GM13977 (cell line): ENCODE data around the gene AGRN.
"Not testable (repeated sequence)": the region's sequence is repeated elsewhere in the genome, so short reads cannot be mapped to it uniquely, and the experiment has no call there.

Source experiments
- DNase-seq: peaks from one replicate; pipeline ENCODE4 v3.0.0; 2012; ENCODE audit warnings: low spot score
- CTCF ChIP-seq: IDR thresholded peaks from 2 replicates; pipeline ENCODE4 v1.5.1; 2012; ENCODE audit warnings: mild to moderate bottlenecking, control low read depth; ENCODE audit not compliant: insufficient read depth; ENCODE audit errors: extremely low read depth, missing control alignments
- in situ Hi-C: fragments of 300-500 bp; cut with MboI; formaldehyde crosslinking; loops from one replicate; pipeline ENCODE4 v1.12.0; 2022; ENCODE audit warnings: low sequenced_read_pairs, low pct_unique_long_range_greater_than_20kb, mixed read lengths, inconsistent platforms; ENCODE audit not compliant: unreplicated experiment

The AGRN gene

GRCh38 chr1:1092894-1093609 lies 73.1 kb downstream of the AGRN start:
- no peak for TF ChIP-seq CTCF
- DNase-seq, result no peak
- in situ Hi-C loops, result no loop called here

GRCh38 chr1:1093610-1093943 lies 73.7 kb downstream of the AGRN start:
- no peak for DNase-seq
- no peak for TF ChIP-seq CTCF
- in situ Hi-C loops, result no loop called here

- no peak for TF ChIP-seq CTCF
- in situ Hi-C loops, result no loop called here
- no peak for DNase-seq
Measured at GRCh38 chr1:1094981-1095380, 75.1 kb downstream of the AGRN start.

- DNase-seq, in situ Hi-C loops: not testable (repeated sequence)
Measured at GRCh38 chr1:1096136-1096535, 76.2 kb downstream of the AGRN start.

GRCh38 chr1:1098681-1099421 lies 78.9 kb downstream of the AGRN start:
- in situ Hi-C loops, result no loop called here
- no peak for DNase-seq
- TF ChIP-seq CTCF, result no peak

DNA sequence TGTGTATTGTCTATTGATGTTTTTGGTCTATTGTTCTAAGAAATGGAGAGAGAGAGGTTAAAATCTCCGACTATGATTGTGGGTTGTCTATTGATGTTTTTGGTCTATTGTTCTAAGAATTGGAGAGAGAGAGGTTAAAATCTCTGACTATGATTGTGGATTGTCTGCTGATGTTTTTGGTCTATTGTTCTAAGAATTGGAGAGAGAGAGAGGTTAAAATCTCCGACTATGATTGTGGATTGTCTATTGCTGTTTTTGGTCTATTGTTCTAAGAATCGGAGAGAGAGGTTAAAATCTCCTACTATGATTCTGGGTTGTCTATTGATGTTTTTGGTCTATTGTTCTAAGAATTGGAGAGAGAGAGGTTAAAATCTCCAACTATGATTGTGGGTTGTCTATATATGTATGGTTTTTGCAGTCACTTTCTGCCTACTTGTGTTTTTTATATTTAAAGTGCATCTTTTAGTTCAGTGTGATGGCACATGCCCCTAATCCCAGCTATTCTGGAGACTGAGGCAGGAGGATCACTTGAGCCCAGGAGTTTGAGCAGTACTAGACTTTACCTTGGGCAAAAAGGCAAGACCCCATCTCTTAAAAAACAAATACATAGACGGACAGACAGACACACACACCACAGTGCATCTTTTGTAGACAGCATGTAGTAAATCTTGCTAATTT lies 79.7 kb downstream of the AGRN start:
- in situ Hi-C loops, result no loop called here
- no peak for TF ChIP-seq CTCF

GRCh38 chr1:1100296-1100695 lies 80.4 kb downstream of the AGRN start:
- TF ChIP-seq CTCF, result no peak
- DNase-seq, result no peak
- in situ Hi-C loops, result no loop called here

More for the DNA sequence above, 79.7 kb downstream of the AGRN start:
- no peak for DNase-seq
